Measurements from ENCODE around the gene RNF217.

The RNF217 gene

GRCh38 chr6:124949706-124950105, 12.5 kb upstream of the RNF217 start:
- no peak for DNase-seq (ENCODE audit: low read depth, low spot score)
- H3K4me3 ChIP-seq (ENCODE audit: low read depth, low read length), result no peak overlapping the region
- TF ChIP-seq CTCF (IDR thresholded peaks at IDR 0.05; ENCODE audit: insufficient read depth, low read length, missing control alignments), result no peak
- POLR2A ChIA-PET, result no interaction called here
- CTCF ChIA-PET, result no interaction called here

- no peak for DNase-seq (ENCODE audit: low read depth, low spot score)
- no peak overlapping the region for H3K4me3 ChIP-seq (ENCODE audit: low read depth, low read length)
- TF ChIP-seq CTCF (IDR thresholded peaks at IDR 0.05; ENCODE audit: insufficient read depth, low read length, missing control alignments), result no peak
- POLR2A ChIA-PET, result no interaction called here
- CTCF ChIA-PET, result no interaction called here
Measured at GRCh38 chr6:124953808-124954207, 8.4 kb upstream of the RNF217 start.

- H3K4me3 ChIP-seq (ENCODE audit: low read depth, low read length), result no peak overlapping the region
- ChIA-PET POLR2A (no interaction called here), CTCF (no interaction called here)
- no peak for DNase-seq (ENCODE audit: low read depth, low spot score)
- TF ChIP-seq CTCF (IDR thresholded peaks at IDR 0.05; ENCODE audit: insufficient read depth, low read length, missing control alignments), result no peak
Measured at GRCh38 chr6:124955108-124955856, 7.0 kb upstream of the RNF217 start.

- ChIA-PET CTCF (interaction anchor here (2.2 kb wide), 1 partner anchor 158 kb away, joined by 7 read pairs; no protein-coding TSS in a partner anchor), POLR2A (no interaction called here)
- no peak for TF ChIP-seq CTCF (IDR thresholded peaks at IDR 0.05; ENCODE audit: insufficient read depth, low read length, missing control alignments)
- no peak overlapping the region for H3K4me3 ChIP-seq (ENCODE audit: low read depth, low read length)
- DNase-seq (ENCODE audit: low read depth, low spot score), result no peak
Measured at GRCh38 chr6:124956018-124956417, 6.2 kb upstream of the RNF217 start.

- no peak overlapping the region for H3K4me3 ChIP-seq (ENCODE audit: low read depth, low read length)
- ChIA-PET POLR2A (no interaction called here), CTCF (interaction anchor here (2.2 kb wide), 1 partner anchor 156 kb away, joined by 7 read pairs; no protein-coding TSS in a partner anchor)
- TF ChIP-seq CTCF (IDR thresholded peaks at IDR 0.05; ENCODE audit: insufficient read depth, low read length, missing control alignments), result no peak
- no peak for DNase-seq (ENCODE audit: low read depth, low spot score)
Measured at GRCh38 chr6:124958149-124958548, 4.1 kb upstream of the RNF217 start.

GRCh38 chr6:124958759-124959354, 3.4 kb upstream of the RNF217 start:
- no peak overlapping the region for H3K4me3 ChIP-seq (ENCODE audit: low read depth, low read length)
- TF ChIP-seq CTCF (IDR thresholded peaks at IDR 0.05; ENCODE audit: insufficient read depth, low read length, missing control alignments), result no peak
- ChIA-PET POLR2A (no interaction called here), CTCF (no interaction called here)
- DNase-seq (ENCODE audit: low read depth, low spot score), result no peak
